Progenitor cell of endocrine pancreas (in vitro differentiated cells): ENCODE results near the gene CFAP52. TPM values are rescaled to one million over a fixed set of nuclear protein-coding genes. Genes with fewer than 3 reads are reported as not detected.

Source experiments
- DNase-seq: peaks from one replicate; pipeline ENCODE4 v3.0.0; 2021; ENCODE audit warnings: low spot score; ENCODE audit not compliant: unreplicated experiment
- H3K27ac Mint-ChIP-seq: 2 replicates; pipeline ENCODE4 v1.8.0; 2021; ENCODE audit warnings: mild to moderate bottlenecking, moderate library complexity, mixed read lengths
- H3K27me3 Mint-ChIP-seq: 2 replicates; pipeline ENCODE4 v1.8.0; 2021; ENCODE audit warnings: mixed read lengths
- H3K36me3 Mint-ChIP-seq: 2 replicates; pipeline ENCODE4 v1.8.0; 2022; ENCODE audit warnings: mixed read lengths; ENCODE audit not compliant: insufficient read depth
- H3K4me1 Mint-ChIP-seq: 2 replicates; pipeline ENCODE4 v1.8.0; 2021; ENCODE audit warnings: low read depth, mixed read lengths
- H3K4me3 Mint-ChIP-seq: 2 replicates; pipeline ENCODE4 v1.8.0; 2021; ENCODE audit warnings: low read depth, mild to moderate bottlenecking, moderate library complexity, mixed read lengths
- H3K9me3 Mint-ChIP-seq: 2 replicates; pipeline ENCODE4 v1.8.0; 2021; ENCODE audit warnings: low read depth, mixed read lengths
- total RNA-seq: library from RNA; stranded (reverse); gene quantifications from 2 replicates; pipeline ENCODE4 v1.2.1, GENCODE V29; 2021
- TF ChIP-seq, protein P1 (sequence below): fragments of 200-600 bp; sonication (generic); IDR thresholded peaks from one replicate; pipeline ENCODE4 v1.5.0; 2021; ENCODE audit warnings: antibody characterized with exemption, mild to moderate bottlenecking; ENCODE audit not compliant: unreplicated experiment

CFAP52 gene
- total RNA-seq, 1 donor from 2014 or later = 0.19 TPM

DNA sequence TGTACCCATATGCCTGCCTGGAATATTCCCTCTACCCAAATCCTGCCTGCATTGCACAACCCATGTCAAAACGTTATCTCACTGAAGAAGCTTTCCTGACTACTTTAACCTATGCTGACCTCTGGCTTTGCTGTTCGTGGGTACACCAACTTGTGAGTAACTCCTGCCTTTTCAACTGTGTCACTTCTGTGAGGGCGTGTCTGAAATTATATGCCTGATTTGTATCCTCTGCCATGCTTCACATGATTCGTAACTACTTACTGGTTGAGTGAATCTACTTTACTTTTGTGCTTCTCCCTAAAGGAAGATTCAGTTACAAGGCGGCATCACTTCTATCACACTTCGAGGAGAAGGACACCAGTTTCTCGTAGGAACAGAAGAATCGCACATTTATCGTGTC lies 35.6 kb downstream of the CFAP52 start:
- Mint-ChIP-seq H3K27me3 (no peaks in the 10 kb centered on the region), H3K36me3 (no peaks in the 10 kb centered on the region), H3K9me3 (peaks cover 3% of the 10 kb centered on the region), H3K27ac (no peak overlapping the region), H3K4me1 (no peaks in the 10 kb centered on the region), H3K4me3 (no peak overlapping the region)
- DNase-seq = no peak
- TF ChIP-seq, protein P1, sequence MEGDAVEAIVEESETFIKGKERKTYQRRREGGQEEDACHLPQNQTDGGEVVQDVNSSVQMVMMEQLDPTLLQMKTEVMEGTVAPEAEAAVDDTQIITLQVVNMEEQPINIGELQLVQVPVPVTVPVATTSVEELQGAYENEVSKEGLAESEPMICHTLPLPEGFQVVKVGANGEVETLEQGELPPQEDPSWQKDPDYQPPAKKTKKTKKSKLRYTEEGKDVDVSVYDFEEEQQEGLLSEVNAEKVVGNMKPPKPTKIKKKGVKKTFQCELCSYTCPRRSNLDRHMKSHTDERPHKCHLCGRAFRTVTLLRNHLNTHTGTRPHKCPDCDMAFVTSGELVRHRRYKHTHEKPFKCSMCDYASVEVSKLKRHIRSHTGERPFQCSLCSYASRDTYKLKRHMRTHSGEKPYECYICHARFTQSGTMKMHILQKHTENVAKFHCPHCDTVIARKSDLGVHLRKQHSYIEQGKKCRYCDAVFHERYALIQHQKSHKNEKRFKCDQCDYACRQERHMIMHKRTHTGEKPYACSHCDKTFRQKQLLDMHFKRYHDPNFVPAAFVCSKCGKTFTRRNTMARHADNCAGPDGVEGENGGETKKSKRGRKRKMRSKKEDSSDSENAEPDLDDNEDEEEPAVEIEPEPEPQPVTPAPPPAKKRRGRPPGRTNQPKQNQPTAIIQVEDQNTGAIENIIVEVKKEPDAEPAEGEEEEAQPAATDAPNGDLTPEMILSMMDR = no peak

DNA sequence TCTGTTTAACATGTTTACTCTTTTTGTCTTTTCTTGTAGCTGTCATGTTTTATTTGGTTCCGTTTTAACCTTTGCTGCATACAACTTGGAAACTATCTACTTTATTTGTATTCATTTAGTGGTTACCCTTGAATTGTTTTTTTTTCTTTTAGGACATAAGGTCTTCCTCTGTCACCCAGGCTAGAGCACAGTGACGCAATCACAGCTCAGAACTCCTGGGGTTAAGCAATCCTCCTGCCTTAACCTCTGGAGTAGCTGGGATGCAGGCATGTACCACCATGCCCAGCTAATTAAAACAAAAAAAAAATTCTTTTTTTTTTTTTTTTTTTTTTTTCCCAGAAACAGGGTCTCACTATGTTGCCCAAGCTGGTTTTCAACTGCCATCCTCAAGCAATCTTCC lies 39.0 kb downstream of the CFAP52 start:
- TF ChIP-seq, protein P1 = no peak
- no peak for DNase-seq
- Mint-ChIP-seq H3K27me3 (no peaks in the 10 kb centered on the region), H3K27ac (no peak overlapping the region), H3K4me1 (no peaks in the 10 kb centered on the region), H3K4me3 (no peak overlapping the region), H3K9me3 (no peaks in the 10 kb centered on the region), H3K36me3 (no peaks in the 10 kb centered on the region)

DNA sequence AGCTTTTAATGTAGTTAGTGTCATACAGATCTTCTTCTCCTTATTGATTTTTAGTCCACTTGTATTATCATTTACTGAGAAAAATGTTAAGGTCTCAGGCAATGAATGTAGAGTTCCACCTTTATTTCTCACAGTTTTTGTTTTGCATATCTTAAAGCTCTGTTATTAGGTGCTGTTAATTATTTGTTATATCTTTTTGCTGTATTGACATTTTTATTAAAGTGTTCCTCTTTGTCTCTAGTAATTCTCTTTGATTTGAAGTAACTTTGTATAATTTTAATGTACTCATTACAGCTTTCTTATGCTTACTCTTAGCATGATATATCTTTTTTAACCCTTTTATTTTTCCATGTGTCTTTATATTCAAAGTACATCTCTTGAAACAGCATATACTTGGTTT lies 46.5 kb downstream of the CFAP52 start:
- H3K4me3 Mint-ChIP-seq = no peak overlapping the region
- no peak overlapping the region for H3K27ac Mint-ChIP-seq
- H3K4me1 Mint-ChIP-seq = no peaks in the 10 kb centered on the region
- DNase-seq = no peak
- peaks cover 1% of the 10 kb centered on the region for H3K36me3 Mint-ChIP-seq
- TF ChIP-seq, protein P1 = no peak
- H3K27me3 Mint-ChIP-seq = no peaks in the 10 kb centered on the region
- H3K9me3 Mint-ChIP-seq = peaks cover 11% of the 10 kb centered on the region

DNA sequence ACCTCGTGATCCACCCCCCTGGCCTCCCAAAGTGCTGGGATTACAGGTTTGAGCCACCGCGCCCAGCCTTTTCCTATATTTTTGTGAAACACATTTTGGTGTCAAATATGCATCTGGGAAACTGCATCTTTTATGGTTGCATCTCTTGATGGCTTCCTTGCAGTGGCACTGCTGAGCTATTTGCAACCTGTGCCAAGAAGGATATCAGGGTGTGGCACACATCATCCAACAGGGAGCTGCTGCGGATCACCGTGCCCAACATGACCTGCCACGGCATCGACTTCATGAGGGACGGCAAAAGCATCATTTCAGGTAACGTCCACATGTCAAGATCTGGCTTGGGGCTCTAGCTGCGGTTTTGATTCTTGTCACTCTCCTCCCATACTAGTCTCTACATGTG lies 52.1 kb downstream of the CFAP52 start:
- no peak overlapping the region for H3K4me3 Mint-ChIP-seq
- no peaks in the 10 kb centered on the region for H3K4me1 Mint-ChIP-seq
- peaks cover 5% of the 10 kb centered on the region for H3K9me3 Mint-ChIP-seq
- TF ChIP-seq, protein P1 = no peak
- no peak for DNase-seq
- no peaks in the 10 kb centered on the region for H3K36me3 Mint-ChIP-seq
- H3K27me3 Mint-ChIP-seq = peaks cover 3% of the 10 kb centered on the region
- H3K27ac Mint-ChIP-seq = no peak overlapping the region

DNA sequence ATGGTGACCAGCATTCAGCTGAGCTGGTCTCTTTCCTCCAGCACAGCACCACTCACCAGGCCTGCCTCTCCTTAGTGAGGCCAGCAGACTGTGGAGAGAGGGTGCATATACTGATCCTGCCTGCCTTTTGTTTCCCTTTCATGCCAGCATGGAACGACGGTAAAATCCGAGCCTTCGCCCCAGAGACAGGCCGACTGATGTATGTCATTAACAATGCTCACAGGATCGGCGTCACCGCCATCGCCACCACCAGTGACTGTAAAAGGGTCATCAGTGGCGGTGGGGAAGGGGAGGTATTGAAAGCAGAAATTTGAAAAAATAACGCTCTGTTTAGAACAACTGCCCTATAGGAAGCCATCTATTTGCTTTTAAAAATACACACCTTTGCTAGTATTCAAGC lies 56.3 kb downstream of the CFAP52 start:
- H3K27me3 Mint-ChIP-seq = peaks cover 3% of the 10 kb centered on the region
- no peaks in the 10 kb centered on the region for H3K4me1 Mint-ChIP-seq
- no peak overlapping the region for H3K27ac Mint-ChIP-seq
- H3K9me3 Mint-ChIP-seq = peaks cover 3% of the 10 kb centered on the region
- no peak for DNase-seq
- H3K4me3 Mint-ChIP-seq = no peak overlapping the region
- TF ChIP-seq, protein P1 = no peak
- no peaks in the 10 kb centered on the region for H3K36me3 Mint-ChIP-seq

DNA sequence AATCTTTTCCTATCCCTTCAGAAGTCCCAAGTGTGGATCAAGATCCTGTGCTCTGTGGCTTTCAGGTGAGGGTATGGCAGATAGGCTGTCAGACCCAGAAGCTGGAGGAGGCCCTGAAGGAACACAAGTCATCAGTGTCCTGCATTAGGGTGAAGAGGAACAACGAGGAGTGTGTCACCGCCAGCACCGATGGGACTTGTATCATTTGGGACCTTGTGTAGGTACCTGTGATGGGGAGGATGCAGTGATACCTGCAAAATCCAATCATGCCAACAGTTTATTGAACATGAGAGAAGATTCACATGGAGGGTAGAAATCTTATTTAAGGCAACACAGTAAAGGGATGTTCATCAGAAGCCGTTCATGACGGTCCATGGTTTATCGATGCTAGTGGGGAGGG lies 58.9 kb downstream of the CFAP52 start:
- H3K4me3 Mint-ChIP-seq = no peak overlapping the region
- H3K9me3 Mint-ChIP-seq = peaks cover 3% of the 10 kb centered on the region
- H3K27ac Mint-ChIP-seq = no peak overlapping the region
- DNase-seq = no peak
- H3K36me3 Mint-ChIP-seq = no peaks in the 10 kb centered on the region
- TF ChIP-seq, protein P1 = no peak
- no peaks in the 10 kb centered on the region for H3K4me1 Mint-ChIP-seq
- peaks cover 3% of the 10 kb centered on the region for H3K27me3 Mint-ChIP-seq
